IPS DF 19.7 (cell line): ENCODE data around the gene HLF.

ENCODE experiments used
- DNase-seq: peaks from one replicate; pipeline ENCODE4 v3.0.0-alpha.2; 2013; ENCODE audit warnings: low read depth, low spot score

Gene HLF

GRCh38 chr17:55354010-55354409, 89.2 kb downstream of the HLF start:
- DNase-seq, result no peak

DNA sequence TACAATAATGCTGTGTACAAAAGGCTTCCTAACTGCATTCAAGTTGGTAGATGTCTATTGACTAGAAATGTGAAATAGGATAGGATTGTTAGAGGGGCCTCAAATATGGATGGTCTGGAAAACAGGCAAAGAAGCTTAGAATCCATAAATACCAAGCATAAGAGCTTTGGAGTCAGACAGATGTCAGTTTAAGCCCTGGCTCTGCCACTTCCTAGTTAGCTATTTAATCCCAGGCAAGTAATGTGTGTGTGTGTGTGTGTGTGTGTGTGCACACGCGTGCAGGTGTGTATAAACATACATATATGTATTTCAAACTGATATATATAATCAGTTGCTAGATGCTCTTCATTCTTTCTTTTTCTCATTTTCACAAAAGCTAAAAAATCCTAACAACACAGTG, 90.2 kb downstream of the HLF start:
- DNase-seq, result no peak

- peak; percentile 59 for DNase-seq
Measured at GRCh38 chr17:55356434-55357328, 91.9 kb downstream of the HLF start.

- DNase-seq, result no peak
Measured at GRCh38 chr17:55360971-55361370, 96.2 kb downstream of the HLF start.

- no peak for DNase-seq
Measured at GRCh38 chr17:55363033-55363432, 98.3 kb downstream of the HLF start.

DNA sequence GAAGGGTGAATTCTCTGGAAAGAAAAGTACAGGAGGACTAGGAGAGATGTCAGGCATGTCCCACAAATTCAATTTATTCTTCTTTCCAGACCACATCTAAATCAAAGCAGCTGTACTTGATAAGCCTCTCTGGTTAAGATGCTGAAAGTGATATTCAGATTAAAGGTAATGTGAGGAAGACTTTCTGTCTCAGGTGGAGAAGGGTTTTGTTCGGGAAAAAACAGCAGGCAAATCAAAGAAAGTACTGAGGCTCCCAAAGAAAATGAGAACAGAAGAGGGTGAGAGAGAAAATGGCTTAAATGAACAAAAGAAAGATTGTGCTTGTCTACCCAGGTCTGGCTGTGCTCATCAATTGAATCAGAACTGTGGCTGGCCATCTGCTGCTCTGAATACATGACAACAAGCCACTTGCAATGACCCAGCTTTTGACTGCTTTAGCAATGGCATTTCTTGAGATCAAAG, 101.3 kb downstream of the HLF start:
- no peak for DNase-seq

DNA sequence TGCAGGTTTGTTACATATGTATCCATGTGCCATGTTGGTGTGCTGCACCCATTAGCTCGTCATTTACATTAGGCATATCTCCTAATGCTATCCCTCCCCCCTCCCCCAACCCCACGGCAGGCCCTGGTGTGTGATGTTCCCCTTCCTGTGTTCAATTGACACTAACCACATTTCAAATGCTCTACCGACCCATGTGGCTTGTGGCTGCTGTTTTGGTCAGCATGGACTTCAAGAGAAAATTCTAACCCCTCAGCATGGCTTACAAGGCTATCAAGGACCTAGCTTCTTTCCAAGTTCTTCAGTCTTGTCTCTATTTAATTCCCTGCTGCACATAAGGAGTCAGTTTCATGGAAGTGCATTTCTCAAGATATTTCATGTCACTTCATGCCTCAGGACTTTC, 103.9 kb downstream of the HLF start:
- DNase-seq, result no peak
